ENCODE measurements around the gene FES. TPM values are rescaled to one million over a fixed set of nuclear protein-coding genes. Genes with fewer than 3 reads are reported as not detected.
"Not testable (repeated sequence)": the region's sequence is repeated elsewhere in the genome, so short reads cannot be mapped to it uniquely, and the experiment has no call there.

Gene FES
- total RNA-seq, 1 donor from 2014 or later: 2.5 TPM

DNA sequence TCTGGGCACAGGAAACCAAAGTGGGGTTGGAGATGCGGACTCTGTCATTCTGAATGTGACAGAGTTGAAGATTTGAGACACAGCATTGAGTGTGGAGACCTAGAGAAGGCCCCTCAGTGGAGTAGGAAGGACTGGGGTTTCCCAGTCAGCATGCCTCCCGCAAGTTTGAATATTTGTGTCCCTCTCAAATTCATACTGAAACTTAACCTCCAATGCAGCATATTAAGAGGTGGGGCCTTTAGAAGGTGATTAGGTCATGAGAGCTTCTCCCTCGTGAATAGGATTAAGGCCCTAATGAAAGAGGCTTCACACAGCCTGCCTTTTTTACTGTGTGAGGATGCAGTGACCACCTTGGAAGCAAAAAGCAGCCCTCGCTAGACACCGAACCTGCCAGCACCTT is 40.1 kb downstream of the FES start:
- Mint-ChIP-seq H3K27me3 (ENCODE audit: unreplicated experiment) (no peaks in the 10 kb centered on the region), H3K27ac (ENCODE audit: unreplicated experiment) (no peak overlapping the region), H3K4me3 (ENCODE audit: unreplicated experiment) (no peak overlapping the region), H3K4me1 (ENCODE audit: unreplicated experiment) (no peaks in the 10 kb centered on the region), H3K9me3 (ENCODE audit: unreplicated experiment) (no peaks in the 10 kb centered on the region), H3K36me3 (ENCODE audit: unreplicated experiment) (peaks cover 11% of the 10 kb centered on the region)
- DNase-seq (ENCODE audit: extremely low spot score, unreplicated experiment): no peak
- TF ChIP-seq, protein P1, sequence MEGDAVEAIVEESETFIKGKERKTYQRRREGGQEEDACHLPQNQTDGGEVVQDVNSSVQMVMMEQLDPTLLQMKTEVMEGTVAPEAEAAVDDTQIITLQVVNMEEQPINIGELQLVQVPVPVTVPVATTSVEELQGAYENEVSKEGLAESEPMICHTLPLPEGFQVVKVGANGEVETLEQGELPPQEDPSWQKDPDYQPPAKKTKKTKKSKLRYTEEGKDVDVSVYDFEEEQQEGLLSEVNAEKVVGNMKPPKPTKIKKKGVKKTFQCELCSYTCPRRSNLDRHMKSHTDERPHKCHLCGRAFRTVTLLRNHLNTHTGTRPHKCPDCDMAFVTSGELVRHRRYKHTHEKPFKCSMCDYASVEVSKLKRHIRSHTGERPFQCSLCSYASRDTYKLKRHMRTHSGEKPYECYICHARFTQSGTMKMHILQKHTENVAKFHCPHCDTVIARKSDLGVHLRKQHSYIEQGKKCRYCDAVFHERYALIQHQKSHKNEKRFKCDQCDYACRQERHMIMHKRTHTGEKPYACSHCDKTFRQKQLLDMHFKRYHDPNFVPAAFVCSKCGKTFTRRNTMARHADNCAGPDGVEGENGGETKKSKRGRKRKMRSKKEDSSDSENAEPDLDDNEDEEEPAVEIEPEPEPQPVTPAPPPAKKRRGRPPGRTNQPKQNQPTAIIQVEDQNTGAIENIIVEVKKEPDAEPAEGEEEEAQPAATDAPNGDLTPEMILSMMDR (IDR thresholded peaks at IDR 0.05): no peak

DNA sequence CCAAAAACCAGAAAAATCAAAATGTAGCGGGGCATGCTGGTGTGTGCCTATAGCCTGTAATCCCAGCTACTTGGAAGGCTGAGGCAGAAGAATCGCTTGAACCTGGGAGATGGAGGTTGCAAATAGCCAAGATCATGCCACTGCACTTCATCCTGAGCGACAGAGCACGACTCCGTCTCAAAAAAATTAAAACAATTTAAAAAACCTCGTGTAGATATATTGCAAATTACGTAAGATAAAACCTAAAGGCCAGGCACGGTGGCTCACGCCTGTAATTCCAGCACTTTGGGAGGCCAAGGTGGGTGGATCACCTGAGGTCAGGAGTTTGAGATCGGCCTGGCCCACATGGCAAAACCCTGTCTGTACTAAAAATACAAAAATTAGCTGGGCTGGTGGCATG is 42.5 kb downstream of the FES start:
- H3K4me1 Mint-ChIP-seq (ENCODE audit: unreplicated experiment); DNase-seq (ENCODE audit: extremely low spot score, unreplicated experiment); H3K27ac Mint-ChIP-seq (ENCODE audit: unreplicated experiment); H3K4me3 Mint-ChIP-seq (ENCODE audit: unreplicated experiment); H3K9me3 Mint-ChIP-seq (ENCODE audit: unreplicated experiment); H3K36me3 Mint-ChIP-seq (ENCODE audit: unreplicated experiment); H3K27me3 Mint-ChIP-seq (ENCODE audit: unreplicated experiment): not testable (repeated sequence)

DNA sequence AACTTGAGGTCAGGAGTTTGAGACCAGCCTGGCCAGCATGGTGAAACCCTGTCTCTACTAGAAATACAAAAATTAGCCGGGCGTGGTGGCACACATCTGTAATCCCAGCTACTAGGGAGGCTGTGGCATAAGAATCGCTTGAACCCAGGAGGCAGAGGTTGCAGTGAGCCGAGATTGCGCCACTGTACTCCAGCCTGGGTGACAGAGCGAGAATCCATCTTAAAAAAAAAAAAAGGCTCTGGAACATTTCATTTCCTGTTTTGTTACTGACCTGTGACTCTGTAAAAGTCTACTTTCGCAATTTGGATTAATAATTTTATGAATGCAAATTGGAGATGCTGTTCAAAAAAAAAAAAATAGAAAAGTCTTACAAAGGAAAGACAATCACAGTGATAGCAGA is 43.8 kb downstream of the FES start:
- not testable (repeated sequence) for DNase-seq (ENCODE audit: extremely low spot score, unreplicated experiment); H3K36me3 Mint-ChIP-seq (ENCODE audit: unreplicated experiment); H3K9me3 Mint-ChIP-seq (ENCODE audit: unreplicated experiment); H3K4me3 Mint-ChIP-seq (ENCODE audit: unreplicated experiment); H3K27me3 Mint-ChIP-seq (ENCODE audit: unreplicated experiment); H3K27ac Mint-ChIP-seq (ENCODE audit: unreplicated experiment)
- H3K4me1 Mint-ChIP-seq (ENCODE audit: unreplicated experiment): peaks cover 11% of the 10 kb centered on the region

DNA sequence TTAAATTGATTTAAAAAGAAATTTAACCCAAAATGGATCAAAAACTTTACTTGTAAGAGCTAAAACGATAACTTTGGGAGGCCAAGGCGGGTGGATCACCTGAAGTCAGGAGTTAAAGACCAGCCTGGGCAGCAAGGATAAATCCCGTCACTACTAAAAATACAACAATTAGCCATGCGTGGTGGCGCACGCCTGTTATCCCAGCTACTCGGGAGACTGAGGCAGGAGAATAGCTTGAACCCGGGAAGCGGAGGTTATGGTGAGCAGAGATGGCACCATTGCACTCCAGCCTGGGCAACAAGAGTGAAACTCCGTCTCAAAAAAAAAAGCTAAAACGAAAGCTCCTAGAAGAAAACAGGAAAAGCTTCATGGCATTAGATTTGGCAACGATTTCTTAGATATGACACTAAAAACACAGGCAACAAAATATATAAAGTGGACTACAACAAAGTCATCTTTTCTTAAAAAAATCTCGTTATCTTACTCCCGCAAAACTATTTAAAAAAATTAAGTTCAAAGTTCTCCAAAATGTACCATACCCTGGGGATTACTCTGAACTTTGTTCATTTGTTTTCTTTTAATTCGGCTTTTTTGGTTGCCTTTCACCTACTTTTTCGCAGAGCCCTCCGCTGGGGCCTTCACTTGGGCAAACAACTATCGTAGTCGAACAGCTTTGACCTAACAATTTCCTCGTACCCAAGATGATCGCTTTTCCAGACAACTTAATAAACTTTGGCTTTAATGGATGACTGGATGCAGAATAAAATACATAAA is 45.1 kb downstream of the FES start:
- Mint-ChIP-seq H3K9me3 (ENCODE audit: unreplicated experiment) (no peaks in the 10 kb centered on the region), H3K27me3 (ENCODE audit: unreplicated experiment) (no peaks in the 10 kb centered on the region), H3K4me1 (ENCODE audit: unreplicated experiment) (peaks cover 15% of the 10 kb centered on the region), H3K36me3 (ENCODE audit: unreplicated experiment) (no peaks in the 10 kb centered on the region), H3K27ac (ENCODE audit: unreplicated experiment) (no peak overlapping the region), H3K4me3 (ENCODE audit: unreplicated experiment) (no peak overlapping the region)
- TF ChIP-seq, protein P1 (IDR thresholded peaks at IDR 0.05): no peak
- no peak for DNase-seq (ENCODE audit: extremely low spot score, unreplicated experiment)

DNA sequence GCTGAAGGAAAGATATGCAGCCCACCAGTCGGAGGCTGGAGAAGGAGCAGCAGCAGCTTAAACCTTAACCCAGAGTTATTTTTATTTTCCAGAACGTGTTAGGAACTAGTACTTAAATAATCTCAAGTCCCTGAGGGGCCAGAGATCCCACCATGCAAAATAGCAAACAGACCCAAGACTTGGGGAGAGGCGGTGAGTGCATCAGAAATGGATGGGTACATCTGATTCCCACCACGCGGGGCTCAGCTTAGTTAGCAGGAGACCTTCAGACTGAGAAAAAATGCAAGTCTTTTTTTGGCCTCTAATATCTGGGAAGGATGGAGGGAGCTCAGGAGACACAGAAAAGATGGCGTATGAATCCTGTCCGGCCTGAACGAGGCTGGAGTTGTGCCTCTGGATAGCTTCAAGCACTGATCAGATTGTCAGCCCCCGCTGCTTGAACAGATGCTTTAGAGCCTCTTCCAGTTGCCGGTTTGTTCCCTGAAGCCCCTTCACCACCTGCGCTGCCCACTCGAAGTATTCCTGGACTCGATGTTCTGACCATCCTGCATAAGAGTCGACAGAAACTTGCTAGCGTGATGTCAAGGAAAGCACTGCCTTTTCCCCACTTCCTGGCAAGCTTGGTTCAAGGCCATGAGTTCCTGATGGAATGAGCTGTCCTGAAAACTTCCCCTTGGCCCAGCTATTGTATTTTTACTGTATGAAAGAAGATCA is 46.7 kb downstream of the FES start:
- peak overlapping the region; percentile 84 for H3K4me3 Mint-ChIP-seq (ENCODE audit: unreplicated experiment)
- no peaks in the 10 kb centered on the region for H3K36me3 Mint-ChIP-seq (ENCODE audit: unreplicated experiment)
- no peak for DNase-seq (ENCODE audit: extremely low spot score, unreplicated experiment)
- no peak overlapping the region for H3K27ac Mint-ChIP-seq (ENCODE audit: unreplicated experiment)
- TF ChIP-seq, protein P1 (IDR thresholded peaks at IDR 0.05): no peak
- H3K9me3 Mint-ChIP-seq (ENCODE audit: unreplicated experiment): no peaks in the 10 kb centered on the region
- peaks cover 24% of the 10 kb centered on the region for H3K4me1 Mint-ChIP-seq (ENCODE audit: unreplicated experiment)
- H3K27me3 Mint-ChIP-seq (ENCODE audit: unreplicated experiment): no peaks in the 10 kb centered on the region

DNA sequence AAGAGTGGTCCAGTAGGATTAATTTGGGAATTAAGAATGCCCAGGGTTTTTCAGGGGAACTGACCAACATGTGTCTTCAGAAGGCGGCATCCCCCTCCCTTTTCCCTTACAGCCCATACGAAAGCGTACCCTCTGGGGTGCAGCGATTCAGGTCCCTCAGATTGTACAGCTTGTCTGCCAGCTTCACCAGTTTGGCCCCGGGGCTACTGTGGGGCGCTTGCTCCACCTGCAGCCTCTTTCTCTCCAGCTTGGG is 47.2 kb downstream of the FES start:
- TF ChIP-seq, protein P1 (IDR thresholded peaks at IDR 0.05): no peak
- H3K27me3 Mint-ChIP-seq (ENCODE audit: unreplicated experiment): no peaks in the 10 kb centered on the region
- no peak overlapping the region for H3K27ac Mint-ChIP-seq (ENCODE audit: unreplicated experiment)
- no peak for DNase-seq (ENCODE audit: extremely low spot score, unreplicated experiment)
- H3K4me1 Mint-ChIP-seq (ENCODE audit: unreplicated experiment): peaks cover 29% of the 10 kb centered on the region
- H3K4me3 Mint-ChIP-seq (ENCODE audit: unreplicated experiment): peak overlapping the region; percentile 84
- H3K9me3 Mint-ChIP-seq (ENCODE audit: unreplicated experiment): no peaks in the 10 kb centered on the region
- H3K36me3 Mint-ChIP-seq (ENCODE audit: unreplicated experiment): peaks cover 3% of the 10 kb centered on the region

Measured in osteocyte (in vitro differentiated cells).